H9 (cell line): ENCODE data around the gene PKD1. TPM values are rescaled to one million over a fixed set of nuclear protein-coding genes. Genes with fewer than 3 reads are reported as not detected.
A peak's percentile ranks its signal among the peaks of the same experiment; 100 is the strongest.

ENCODE experiments used
- DNase-seq: peaks from one replicate; pipeline ENCODE4 v3.0.0-alpha.2; 2017
- H2AFZ ChIP-seq: one replicate; pipeline ENCODE4 v1.6.1; 2013; ENCODE audit warnings: mild to moderate bottlenecking, low read length, control low read depth, moderate library complexity
- H2AK5ac ChIP-seq: 2 replicates; pipeline ENCODE4 v1.6.1; 2013; ENCODE audit warnings: low read length, control low read depth, mixed read lengths; ENCODE audit not compliant: insufficient read length
- H2BK120ac ChIP-seq: one replicate; pipeline ENCODE4 v1.6.1; 2013; ENCODE audit warnings: low read depth, mild to moderate bottlenecking, low read length, control low read depth, inconsistent platforms; ENCODE audit not compliant: poor library complexity, severe bottlenecking
- H2BK12ac ChIP-seq: 2 replicates; pipeline ENCODE4 v1.6.1; 2013; ENCODE audit warnings: low read length, control low read depth, mixed read lengths, low read depth; ENCODE audit not compliant: insufficient read length
- H2BK15ac ChIP-seq: 2 replicates; pipeline ENCODE4 v1.6.1; 2013; ENCODE audit warnings: low read depth, low read length, control low read depth
- H2BK20ac ChIP-seq: one replicate; pipeline ENCODE4 v1.6.1; 2013; ENCODE audit warnings: low read depth, mild to moderate bottlenecking, low read length, control low read depth, inconsistent platforms; ENCODE audit not compliant: poor library complexity, severe bottlenecking
- H2BK5ac ChIP-seq: 2 replicates; pipeline ENCODE4 v1.6.1; 2013; ENCODE audit warnings: low read length, control low read depth, mixed read lengths; ENCODE audit not compliant: insufficient read length
- H3K14ac ChIP-seq: 2 replicates; pipeline ENCODE4 v1.6.1; 2013; ENCODE audit warnings: low read length, control low read depth; ENCODE audit not compliant: insufficient read depth
- H3K18ac ChIP-seq: 2 replicates; pipeline ENCODE4 v1.6.1; 2013; ENCODE audit warnings: low read depth, mild to moderate bottlenecking, mixed read lengths, low read length, control low read depth; ENCODE audit not compliant: insufficient read length
- H3K23ac ChIP-seq: 2 replicates; pipeline ENCODE4 v1.6.1; 2013; ENCODE audit warnings: low read length, control low read depth, mixed read lengths, low read depth; ENCODE audit not compliant: insufficient read length
- H3K23me2 ChIP-seq: 2 replicates; pipeline ENCODE4 v1.6.1; 2013; ENCODE audit warnings: low read depth, mild to moderate bottlenecking, mixed read lengths, low read length, control low read depth; ENCODE audit not compliant: insufficient read length, poor library complexity, severe bottlenecking
- H3K27ac ChIP-seq: 2 replicates; pipeline ENCODE4 v1.5.1; 2013; ENCODE audit warnings: low read length, control low read depth, mixed read lengths, low read depth; ENCODE audit not compliant: insufficient read length
- H3K27me3 ChIP-seq: 2 replicates; pipeline ENCODE4 v1.6.1; 2013; ENCODE audit warnings: low read length, control low read depth, inconsistent platforms; ENCODE audit not compliant: insufficient read depth
- H3K4ac ChIP-seq: 2 replicates; pipeline ENCODE4 v1.6.1; 2013; ENCODE audit warnings: low read depth, mild to moderate bottlenecking, control low read depth, inconsistent platforms, low read length, moderate library complexity
- H3K4me1 ChIP-seq: 2 replicates; pipeline ENCODE4 v1.6.1; 2013; ENCODE audit warnings: low read length, control low read depth, inconsistent platforms; ENCODE audit not compliant: insufficient read depth
- H3K4me2 ChIP-seq: 2 replicates; pipeline ENCODE4 v1.6.1; 2013; ENCODE audit warnings: low read length, control low read depth, mixed read lengths; ENCODE audit not compliant: insufficient read length, insufficient read depth
- H3K56ac ChIP-seq: 2 replicates; pipeline ENCODE4 v1.6.1; 2013; ENCODE audit warnings: low read depth, mild to moderate bottlenecking, mixed read lengths, low read length, control low read depth; ENCODE audit not compliant: insufficient read length
- H3K79me1 ChIP-seq: 2 replicates; pipeline ENCODE4 v1.6.1; 2013; ENCODE audit warnings: low read depth, mild to moderate bottlenecking, moderate library complexity, low read length, control low read depth, inconsistent platforms; ENCODE audit not compliant: insufficient read depth, poor library complexity, severe bottlenecking
- H3K79me2 ChIP-seq: 2 replicates; pipeline ENCODE4 v1.6.1; 2013; ENCODE audit warnings: low read length, control low read depth, inconsistent platforms; ENCODE audit not compliant: insufficient read depth
- H3K9ac ChIP-seq: 2 replicates; pipeline ENCODE4 v1.6.1; 2013; ENCODE audit warnings: low read length, control low read depth, mixed read lengths; ENCODE audit not compliant: insufficient read length; ENCODE audit errors: extremely low read depth
- H3K9me3 ChIP-seq: one replicate; pipeline ENCODE4 v1.6.1; 2013; ENCODE audit warnings: low read depth, low read length, inconsistent platforms; ENCODE audit not compliant: control insufficient read depth
- H3T11ph ChIP-seq: one replicate; pipeline ENCODE4 v1.6.1; 2013; ENCODE audit warnings: mild to moderate bottlenecking, low read length, control low read depth, inconsistent platforms
- H4K20me1 ChIP-seq: one replicate; pipeline ENCODE4 v1.6.1; 2013; ENCODE audit not compliant: control insufficient read depth, insufficient read length, insufficient read depth
- H4K5ac ChIP-seq: 2 replicates; pipeline ENCODE4 v1.6.1; 2013; ENCODE audit warnings: low read depth, mild to moderate bottlenecking, mixed read lengths, low read length, control low read depth; ENCODE audit not compliant: insufficient read length
- H4K8ac ChIP-seq: replicated peaks from 2 replicates; pipeline ENCODE4 v1.6.1; 2013; ENCODE audit warnings: low read length, control low read depth, mixed read lengths, low read depth; ENCODE audit not compliant: insufficient read length
- H4K91ac ChIP-seq: 2 replicates; pipeline ENCODE4 v1.6.1; 2013; ENCODE audit warnings: low read depth, mild to moderate bottlenecking, moderate library complexity, mixed read lengths, low read length, control low read depth; ENCODE audit not compliant: insufficient read length
- H3K27ac Mint-ChIP-seq, 3 experiments: 2 replicates in 2 of 3; 3 replicates in 1 of 3; pipeline ENCODE4 v1.8.0; 2020 to 2021; ENCODE audit warnings: mixed read lengths in 3 of 3, mild to moderate bottlenecking in 1 of 3, moderate library complexity in 1 of 3
- H3K27me3 Mint-ChIP-seq: 2 replicates; pipeline ENCODE4 v1.8.0; 2021; ENCODE audit warnings: low read depth, mild to moderate bottlenecking, moderate library complexity, mixed read lengths
- H3K36me3 Mint-ChIP-seq, 3 experiments: 2 replicates in 2 of 3; 3 replicates in 1 of 3; pipeline ENCODE4 v1.8.0; 2020 to 2021; ENCODE audit warnings: low read depth in 3 of 3, mixed read lengths in 3 of 3; ENCODE audit not compliant: insufficient read depth in 1 of 3
- H3K4me1 Mint-ChIP-seq, 2 experiments: 2 replicates each; pipeline ENCODE4 v1.8.0; 2020; ENCODE audit warnings: mixed read lengths in 2 of 2
- H3K4me3 Mint-ChIP-seq, 2 experiments: 2 replicates in 1 of 2; 3 replicates in 1 of 2; pipeline ENCODE4 v1.8.0; 2020 to 2021; ENCODE audit warnings: mild to moderate bottlenecking in 2 of 2, mixed read lengths in 2 of 2, moderate library complexity in 1 of 2
- H3K9me3 Mint-ChIP-seq, 2 experiments: 2 replicates in 1 of 2; 3 replicates in 1 of 2; pipeline ENCODE4 v1.8.0; 2020; ENCODE audit warnings: mild to moderate bottlenecking in 2 of 2, mixed read lengths in 2 of 2, moderate library complexity in 1 of 2
- CTCF ChIP-seq: fragments of 200-600 bp; sonication (generic); conservative IDR thresholded peaks from 3 replicates; pipeline ENCODE4 v1.8.0; 2021; ENCODE audit warnings: antibody characterized with exemption, mild to moderate bottlenecking
- WGBS: extraction: QIAGEN DNeasy Blood & Tissue Kit; methylation state at CpG from one replicate; pipeline ENCODE4 v1.1.7; 2013; ENCODE audit warnings: missing lambda C conversion rate, low lambda C conversion rate, mixed read lengths; ENCODE audit not compliant: insufficient read length; ENCODE audit errors: extremely low coverage; 5-methylcytosine and 5-hydroxymethylcytosine counted together
- total RNA-seq: library from RNA; stranded (reverse); gene quantifications from 2 replicates; pipeline ENCODE4 v1.2.1, GENCODE V29; 2021

PKD1 gene
- total RNA-seq, 1 experiment from 2014 or later = 88.0 TPM

- peaks cover 50% of the 10 kb centered on the region; the same call in 1 of the 2 replicates for H3K79me2 ChIP-seq
- H2AK5ac ChIP-seq = no peak overlapping the region
- H2BK12ac ChIP-seq = no peak overlapping the region
- peak overlapping the region; percentile 73 for H3K4me2 ChIP-seq
- H3K18ac ChIP-seq = no peak overlapping the region
- Mint-ChIP-seq H3K27ac (peak overlapping the region; percentile 28 to 97 (median 95)), H3K4me1 (peaks cover 25 to 54% of the 10 kb centered on the region in 2 experiments), H3K4me3 (peak overlapping the region; percentile 97), H3K27me3 (no peaks in the 10 kb centered on the region; the same call in 1 of the 2 replicates), H3K36me3 (peaks cover 30 to 44% (median 40%) of the 10 kb centered on the region in 3 experiments), H3K9me3 (peaks cover 0 to 9% of the 10 kb centered on the region in 2 experiments; a peak in 3 of 5 replicates)
- no peak overlapping the region for H4K5ac ChIP-seq
- 0 out of 2 replicates have a peak overlapping the region, but pooled peaks have one; percentile 30 for H3K14ac ChIP-seq
- H2BK20ac ChIP-seq = no peak overlapping the region
- H2BK120ac ChIP-seq = no peak overlapping the region
- H3K56ac ChIP-seq = no peak overlapping the region
- H3K9ac ChIP-seq = peak overlapping the region; percentile 78
- no peaks in the 10 kb centered on the region for H3K9me3 ChIP-seq
- peaks cover 17% of the 10 kb centered on the region for H3K79me1 ChIP-seq
- H2BK5ac ChIP-seq = no peak overlapping the region
- TF ChIP-seq CTCF = no peak
- no CpG with 5 or more reads among the region's 47 CpGs for WGBS
- no peak overlapping the region for H2AFZ ChIP-seq
- H2BK15ac ChIP-seq = no peak overlapping the region
- H3K23ac ChIP-seq = no peak overlapping the region
- DNase-seq = no peak
- H4K8ac ChIP-seq = no peak overlapping the region
- H3K4ac ChIP-seq = no peak overlapping the region
- H4K91ac ChIP-seq = no peak overlapping the region
- H4K20me1 ChIP-seq = peaks cover 2% of the 10 kb centered on the region
- H3K27ac ChIP-seq = no peak overlapping the region
- H3K4me1 ChIP-seq = no peaks in the 10 kb centered on the region; the same call in 1 of the 2 replicates
- H3K27me3 ChIP-seq = no peaks in the 10 kb centered on the region
- peaks cover 25% of the 10 kb centered on the region for H3K23me2 ChIP-seq
- no peak overlapping the region for H3T11ph ChIP-seq
These were observed 20.5 kb upstream of the PKD1 start for GRCh38 chr16:2155977-2156848.
